ENCODE measurements around the gene SS18L1. TPM values are rescaled to one million over a fixed set of nuclear protein-coding genes. Genes with fewer than 3 reads are reported as not detected.

SS18L1 gene
- total RNA-seq, 4 donors from 2014 or later: 12.4 to 23.1 (median 13.7) TPM

DNA sequence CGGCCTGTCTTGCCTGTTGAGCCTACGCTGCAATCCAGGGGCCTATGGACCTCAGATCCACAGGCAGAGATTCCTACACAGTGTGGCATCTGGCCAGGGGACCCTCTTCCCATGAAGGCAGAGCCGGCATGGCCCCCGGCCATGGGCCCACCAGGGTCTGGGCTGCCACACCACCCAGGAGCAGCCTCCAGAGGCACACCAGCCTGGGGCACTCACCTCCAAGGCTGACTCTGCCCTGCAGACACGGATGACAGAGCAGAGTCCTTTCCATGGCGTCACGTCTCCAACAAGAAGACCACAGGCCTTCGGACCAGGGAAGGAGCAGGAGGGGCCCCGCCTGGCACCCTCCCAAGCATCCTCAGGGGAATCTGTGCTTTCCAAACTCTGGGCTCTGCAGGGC is 80.0 kb downstream of the SS18L1 start:
- peaks cover 0 to 19% (median 4%) of the 10 kb centered on the region in 4 donors for H3K4me1 ChIP-seq
- no peaks in the 10 kb centered on the region for H3K36me3 ChIP-seq
- WGBS, 2 donors: 79% methylated on average over 9 of the region's 9 CpGs; no CpG with 5 or more reads in 1 of the 2 donors
- no peak overlapping the region for H3K4me3 ChIP-seq
- H3K27me3 ChIP-seq: peaks cover 0 to 94% of the 10 kb centered on the region in 2 donors
- DNase-seq (ENCODE audit: low spot score in 2 of 2): no peak
- TF ChIP-seq POLR2A (IDR thresholded peaks at IDR 0.05): no peak
- no peak for TF ChIP-seq EP300 (IDR thresholded peaks at IDR 0.05)
- no peak for TF ChIP-seq CTCF (IDR thresholded peaks at IDR 0.05)
- no peaks in the 10 kb centered on the region for H3K9me3 ChIP-seq
- no peak overlapping the region for H3K27ac ChIP-seq

GRCh38 chr20:62224113-62224855 is 80.7 kb downstream of the SS18L1 start:
- Histone ChIP-seq H3K36me3 (no peaks in the 10 kb centered on the region), H3K27ac (no peak overlapping the region), H3K27me3 (peaks cover 0 to 91% of the 10 kb centered on the region in 2 donors), H3K9me3 (no peaks in the 10 kb centered on the region), H3K4me3 (no peak overlapping the region), H3K4me1 (peaks cover 0 to 13% (median 4%) of the 10 kb centered on the region in 4 donors)
- TF ChIP-seq CTCF (IDR thresholded peaks at IDR 0.05) (no peak), EP300 (IDR thresholded peaks at IDR 0.05) (no peak), POLR2A (IDR thresholded peaks at IDR 0.05) (no peak)
- 53 to 63% methylated on average over 18 to 21 of the region's 21 CpGs for WGBS, 2 donors
- no peak for DNase-seq (ENCODE audit: low spot score in 2 of 2)

DNA sequence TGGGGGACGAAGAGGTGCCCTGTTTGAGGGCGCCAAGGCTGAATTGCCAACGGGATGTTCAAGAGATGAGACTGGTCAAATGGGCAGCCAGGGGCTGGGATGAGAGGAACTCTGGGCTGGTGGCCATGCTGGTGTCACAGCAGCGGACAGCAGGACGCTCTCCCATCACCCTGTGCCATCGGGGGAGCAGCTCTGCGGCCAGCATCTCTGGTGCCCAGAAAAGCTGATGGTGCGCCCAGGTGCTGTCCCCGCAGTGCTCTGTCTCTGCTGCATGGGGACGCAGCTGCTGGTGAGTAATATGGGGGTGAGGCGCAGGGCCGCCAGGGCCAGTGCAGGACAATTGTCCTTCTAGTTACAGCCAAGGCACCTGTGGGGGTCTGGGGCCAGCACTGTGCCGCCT is 81.5 kb downstream of the SS18L1 start:
- Histone ChIP-seq H3K4me1 (peaks cover 0 to 9% (median 2%) of the 10 kb centered on the region in 4 donors), H3K4me3 (no peak overlapping the region), H3K9me3 (no peaks in the 10 kb centered on the region), H3K36me3 (no peaks in the 10 kb centered on the region), H3K27me3 (peaks cover 0 to 89% of the 10 kb centered on the region in 2 donors), H3K27ac (no peak overlapping the region)
- no peak for DNase-seq (ENCODE audit: low spot score in 2 of 2)
- TF ChIP-seq CTCF (IDR thresholded peaks at IDR 0.05) (no peak), EP300 (IDR thresholded peaks at IDR 0.05) (no peak), POLR2A (IDR thresholded peaks at IDR 0.05) (no peak)
- 83 to 85% methylated on average over 13 of the region's 13 CpGs for WGBS, 2 donors

- no peak for DNase-seq (ENCODE audit: low spot score in 2 of 2)
- no peak for TF ChIP-seq EP300 (IDR thresholded peaks at IDR 0.05)
- no peak for TF ChIP-seq CTCF (IDR thresholded peaks at IDR 0.05)
- no peak for TF ChIP-seq POLR2A (IDR thresholded peaks at IDR 0.05)
- H3K36me3 ChIP-seq: no peaks in the 10 kb centered on the region
- WGBS, 2 donors: 81 to 86% methylated on average over 15 to 17 of the region's 17 CpGs
- peaks cover 0 to 90% of the 10 kb centered on the region in 2 donors for H3K27me3 ChIP-seq
- peaks cover 0 to under 1% (median 0%) of the 10 kb centered on the region in 4 donors for H3K4me1 ChIP-seq
- no peaks in the 10 kb centered on the region for H3K9me3 ChIP-seq
- H3K27ac ChIP-seq: no peak overlapping the region
- H3K4me3 ChIP-seq: no peak overlapping the region
Observed at GRCh38 chr20:62225820-62226635, 82.5 kb downstream of the SS18L1 start.
